Vagina (tissue), 2 donors: Measurements from ENCODE around the gene NSMCE3. TPM values are rescaled to one million over a fixed set of nuclear protein-coding genes. Genes with fewer than 3 reads are reported as not detected.

ENCODE experiments used
- DNase-seq, 2 donors: peaks; one replicate each; pipeline ENCODE4 v3.0.0-alpha.2; 2017; ENCODE audit errors: extremely low spot score in 2 of 2
- H3K27ac ChIP-seq: fragments of 200-600 bp; sonication (generic); one replicate; pipeline ENCODE4 v1.5.1; 2019
- H3K27me3 ChIP-seq: fragments of 200-600 bp; sonication (generic); one replicate; pipeline ENCODE4 v1.5.1; 2019
- H3K36me3 ChIP-seq, 2 donors: fragments of 200-600 bp; sonication (generic); one replicate each; pipeline ENCODE4 v1.5.1; 2017 to 2019
- H3K4me1 ChIP-seq: fragments of 200-600 bp; sonication (generic); one replicate; pipeline ENCODE4 v1.5.1; 2019
- H3K4me3 ChIP-seq, 2 donors: fragments of 200-600 bp; sonication (generic); 1 replicate in 1 of 2; 2 replicates in 1 of 2; pipeline ENCODE4 v1.5.1; 2016 to 2019
- H3K9me3 ChIP-seq: fragments of 200-600 bp; sonication (generic); one replicate; pipeline ENCODE4 v1.5.1; 2019
- CTCF ChIP-seq, 3 experiments: fragments of 450-650 bp in 2 of 3; fragments of 200-600 bp in 1 of 3; sonication (generic) in 1 of 3; IDR thresholded peaks; one replicate each; pipeline ENCODE4 v1.5.1; 2017 to 2019; ENCODE audit warnings: antibody characterized with exemption in 3 of 3, mild to moderate bottlenecking in 2 of 3, moderate library complexity in 2 of 3
- POLR2A ChIP-seq, 2 donors: fragments of 450-650 bp; IDR thresholded peaks; one replicate each; pipeline ENCODE4 v1.6.1; 2017; ENCODE audit warnings: antibody characterized with exemption in 2 of 2, mild to moderate bottlenecking in 2 of 2, moderate library complexity in 2 of 2
- POLR2AphosphoS5 ChIP-seq, 2 donors: sonication (generic); formaldehyde crosslinking; IDR thresholded peaks; one replicate each; pipeline ENCODE4 v1.9.0; 2017; ENCODE audit warnings: antibody characterized with exemption in 2 of 2, mild to moderate bottlenecking in 2 of 2, low read depth in 1 of 2; ENCODE audit not compliant: insufficient read depth in 1 of 2
- intact Hi-C: fragments of 100-400 bp; cut with DNase I; formaldehyde crosslinking; loops from one replicate; pipeline ENCODE4 v1.15.1; 2023
- total RNA-seq: library from RNA; depleted of rRNA; stranded (reverse); fragments of >200 nt; gene quantifications from one replicate; pipeline ENCODE4 v1.2.3, GENCODE V29; 2016

The NSMCE3 gene
- total RNA-seq, 1 donor from 2014 or later = 8.8 TPM

- no peak for DNase-seq
- Histone ChIP-seq H3K4me1 (no peaks in the 10 kb centered on the region), H3K36me3 (no peaks in the 10 kb centered on the region), H3K4me3 (no peak overlapping the region), H3K27ac (no peak overlapping the region), H3K27me3 (no peaks in the 10 kb centered on the region), H3K9me3 (no peaks in the 10 kb centered on the region)
- TF ChIP-seq POLR2AphosphoS5 (IDR thresholded peaks at IDR 0.05; ENCODE audit: insufficient read depth in 1 of 2, low read depth in 1 of 2) (no peak), POLR2A (IDR thresholded peaks at IDR 0.05) (no peak), CTCF (IDR thresholded peaks at IDR 0.05) (no peak)
- intact Hi-C loops = no loop called here
These were observed 5.3 kb upstream of the NSMCE3 start for GRCh38 chr15:29274946-29275345.

- H3K4me1 ChIP-seq = peaks cover 15% of the 10 kb centered on the region
- H3K36me3 ChIP-seq = no peaks in the 10 kb centered on the region
- intact Hi-C loops = no loop called here
- no peak overlapping the region for H3K4me3 ChIP-seq
- no peaks in the 10 kb centered on the region for H3K9me3 ChIP-seq
- DNase-seq = no peak
- no peaks in the 10 kb centered on the region for H3K27me3 ChIP-seq
- H3K27ac ChIP-seq = no peak overlapping the region
- TF ChIP-seq POLR2A (IDR thresholded peaks at IDR 0.05) (no peak), CTCF (IDR thresholded peaks at IDR 0.05) (no peak), POLR2AphosphoS5 (IDR thresholded peaks at IDR 0.05; ENCODE audit: insufficient read depth in 1 of 2, low read depth in 1 of 2) (no peak)
These were observed 2.6 kb upstream of the NSMCE3 start for GRCh38 chr15:29272219-29272618.

GRCh38 chr15:29270976-29271375 is 1.4 kb upstream of the NSMCE3 start:
- Histone ChIP-seq H3K4me1 (peaks cover 19% of the 10 kb centered on the region), H3K36me3 (no peaks in the 10 kb centered on the region), H3K27ac (peak overlapping the region; percentile 92), H3K9me3 (no peaks in the 10 kb centered on the region), H3K27me3 (no peaks in the 10 kb centered on the region), H3K4me3 (no peak overlapping the region)
- intact Hi-C loops = no loop called here
- DNase-seq = no peak
- TF ChIP-seq POLR2A (IDR thresholded peaks at IDR 0.05) = no peak
- TF ChIP-seq CTCF (IDR thresholded peaks at IDR 0.05) = no peak
- no peak for TF ChIP-seq POLR2AphosphoS5 (IDR thresholded peaks at IDR 0.05; ENCODE audit: insufficient read depth in 1 of 2, low read depth in 1 of 2)

- Histone ChIP-seq H3K36me3 (no peaks in the 10 kb centered on the region), H3K4me3 (peak overlapping the region; percentile 79 to 90), H3K9me3 (no peaks in the 10 kb centered on the region), H3K4me1 (peaks cover 19% of the 10 kb centered on the region), H3K27ac (peak overlapping the region; percentile 92), H3K27me3 (no peaks in the 10 kb centered on the region)
- intact Hi-C loops = no loop called here
- DNase-seq = no peak
- TF ChIP-seq CTCF (IDR thresholded peaks at IDR 0.05) (no peak), POLR2AphosphoS5 (IDR thresholded peaks at IDR 0.05; ENCODE audit: insufficient read depth in 1 of 2, low read depth in 1 of 2) (no peak), POLR2A (IDR thresholded peaks at IDR 0.05) (no peak)
These were observed 740 bp upstream of the NSMCE3 start for GRCh38 chr15:29270169-29270955.
